HG02981 (cell line): ENCODE data around the gene C1QTNF5.

Source experiments
- ATAC-seq: cut with Tn5 transposase; IDR thresholded peaks from one replicate; pipeline ENCODE4 v1.9.1; 2021; ENCODE audit warnings: mild to moderate bottlenecking, moderate library complexity; ENCODE audit not compliant: unreplicated experiment

C1QTNF5 gene

GRCh38 chr11:119359365-119360214 is 18.9 kb upstream of the C1QTNF5 start:
- no peak for ATAC-seq

DNA sequence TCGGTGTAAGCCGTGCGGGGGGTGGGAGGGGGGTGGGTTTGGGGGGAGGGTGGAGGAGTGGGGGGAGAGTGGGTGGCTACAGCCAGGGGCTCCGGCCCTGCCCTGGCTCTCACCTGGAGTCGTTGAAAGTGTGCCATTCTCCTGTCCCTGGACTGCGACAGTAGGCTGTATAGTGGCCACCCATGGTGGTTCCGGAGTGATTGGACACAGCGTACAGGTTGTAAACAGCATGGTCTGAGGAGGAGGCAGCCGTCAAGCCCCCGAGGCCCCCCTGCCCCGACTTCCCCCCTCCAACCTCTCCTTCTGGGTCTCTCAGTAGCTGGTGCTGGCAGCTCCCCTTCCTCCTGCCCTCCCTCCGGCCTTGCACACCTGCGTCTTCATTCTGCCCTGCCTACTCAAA is 16.4 kb upstream of the C1QTNF5 start:
- no peak for ATAC-seq

DNA sequence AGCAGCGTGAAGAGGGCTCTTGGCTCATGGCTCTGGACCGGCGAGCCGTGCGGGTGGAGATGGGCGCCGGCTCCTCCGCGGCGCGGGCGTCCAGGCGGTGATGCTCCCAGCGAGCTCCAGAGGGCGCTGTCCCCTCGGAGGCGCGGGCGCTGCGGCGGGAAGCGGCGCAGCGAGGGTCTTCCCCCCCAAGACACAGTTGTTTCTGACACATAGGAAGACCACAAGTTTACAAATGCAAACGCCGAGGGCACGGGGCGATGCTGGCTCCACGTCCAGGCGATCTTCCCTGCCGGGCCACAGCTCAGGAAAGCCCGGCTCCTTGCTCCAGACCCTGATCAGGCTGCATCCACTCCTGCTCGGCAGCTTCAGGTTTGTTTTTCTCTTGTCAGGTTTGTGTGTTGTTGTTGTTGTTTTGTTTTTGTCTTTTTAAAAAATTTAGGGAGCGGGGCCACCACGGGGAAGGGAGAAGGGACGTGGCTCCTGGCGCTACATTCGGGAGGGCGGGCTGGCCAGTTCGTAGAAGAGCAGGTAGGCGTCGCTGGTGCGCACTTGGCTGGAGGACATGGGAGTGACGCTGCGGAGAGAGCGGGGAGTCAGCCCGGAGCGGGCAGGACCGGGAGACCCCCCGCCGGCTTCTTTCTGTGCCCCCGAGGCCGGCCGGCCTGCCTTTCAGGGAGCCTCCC is 15.8 kb upstream of the C1QTNF5 start:
- peak; percentile 68 for ATAC-seq

DNA sequence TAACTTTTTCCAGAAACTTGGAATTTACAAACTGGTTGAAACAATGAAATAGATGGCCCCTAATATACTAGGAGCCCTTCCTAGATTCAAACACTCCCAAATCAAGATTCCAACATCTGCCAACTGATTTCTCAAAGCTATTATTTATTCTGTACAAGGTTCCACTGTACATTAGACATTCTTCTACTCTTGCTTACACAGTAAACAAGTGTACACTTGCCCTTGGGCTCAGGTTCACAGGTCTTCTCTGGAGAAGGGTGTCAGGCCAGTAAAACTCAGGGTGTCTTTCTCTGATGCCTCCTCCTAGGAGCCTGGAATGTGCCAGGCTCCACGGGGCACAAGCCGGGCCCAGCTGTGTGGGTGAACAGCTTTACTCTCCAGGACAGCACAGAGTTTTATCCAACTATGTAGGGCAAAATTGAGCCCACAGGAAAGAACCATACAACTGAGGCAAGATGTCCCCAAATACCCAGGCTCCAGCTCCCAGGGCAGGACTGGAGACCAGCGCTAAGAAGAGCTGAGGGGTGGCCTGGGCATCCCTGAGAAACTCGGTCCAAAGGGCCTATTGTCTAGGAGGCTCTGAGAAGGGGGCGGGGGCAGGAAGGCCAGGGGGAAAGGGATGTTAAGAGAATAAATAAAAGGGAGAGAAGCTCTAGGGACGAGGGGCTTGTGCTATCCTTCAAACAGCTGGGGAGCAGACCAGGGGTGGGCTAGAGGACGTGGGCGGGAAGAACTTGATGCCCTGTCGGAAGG is 14.6 kb upstream of the C1QTNF5 start:
- no peak for ATAC-seq

DNA sequence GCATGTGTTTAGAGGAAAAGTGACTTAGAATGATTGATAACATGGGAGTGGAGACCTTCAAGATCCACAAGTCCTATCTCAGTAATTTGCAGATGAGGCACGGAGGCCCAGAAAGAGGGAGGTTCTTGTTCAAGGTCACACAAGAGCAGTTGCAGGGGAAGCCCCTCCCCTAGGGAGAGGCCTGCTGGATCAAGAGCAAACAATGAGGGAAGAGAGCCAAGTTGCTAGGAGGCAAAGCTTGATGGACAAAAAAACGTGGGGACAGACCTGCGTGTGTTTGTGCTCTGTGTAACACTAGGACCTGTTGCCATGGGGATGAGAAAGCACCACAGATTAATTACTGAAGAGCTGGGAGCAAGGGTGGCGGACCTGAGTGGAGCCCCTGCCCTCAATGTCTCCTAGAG is 12.2 kb upstream of the C1QTNF5 start:
- ATAC-seq = no peak

DNA sequence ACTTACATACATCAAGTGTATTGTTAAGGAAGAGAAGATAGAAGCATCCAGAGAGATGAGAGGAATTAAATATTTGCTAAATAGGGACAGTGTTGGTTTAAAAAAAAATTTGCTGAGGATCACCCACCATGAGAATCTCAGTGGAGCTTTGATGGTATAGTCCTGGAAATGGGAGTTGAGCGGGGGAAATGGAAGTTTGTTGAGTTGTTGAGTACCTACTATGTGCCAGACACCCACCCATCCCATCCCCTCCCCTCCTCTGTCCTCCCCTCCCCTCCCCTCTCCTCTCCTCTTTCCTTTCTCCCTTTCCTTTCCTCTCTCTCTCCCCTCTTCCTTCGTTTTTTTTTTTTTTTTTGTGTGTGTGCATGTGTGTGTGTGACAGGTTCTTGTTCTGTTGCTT is 10.5 kb upstream of the C1QTNF5 start:
- ATAC-seq = no peak

GRCh38 chr11:119350302-119350701 is 9.6 kb upstream of the C1QTNF5 start:
- ATAC-seq = no peak

DNA sequence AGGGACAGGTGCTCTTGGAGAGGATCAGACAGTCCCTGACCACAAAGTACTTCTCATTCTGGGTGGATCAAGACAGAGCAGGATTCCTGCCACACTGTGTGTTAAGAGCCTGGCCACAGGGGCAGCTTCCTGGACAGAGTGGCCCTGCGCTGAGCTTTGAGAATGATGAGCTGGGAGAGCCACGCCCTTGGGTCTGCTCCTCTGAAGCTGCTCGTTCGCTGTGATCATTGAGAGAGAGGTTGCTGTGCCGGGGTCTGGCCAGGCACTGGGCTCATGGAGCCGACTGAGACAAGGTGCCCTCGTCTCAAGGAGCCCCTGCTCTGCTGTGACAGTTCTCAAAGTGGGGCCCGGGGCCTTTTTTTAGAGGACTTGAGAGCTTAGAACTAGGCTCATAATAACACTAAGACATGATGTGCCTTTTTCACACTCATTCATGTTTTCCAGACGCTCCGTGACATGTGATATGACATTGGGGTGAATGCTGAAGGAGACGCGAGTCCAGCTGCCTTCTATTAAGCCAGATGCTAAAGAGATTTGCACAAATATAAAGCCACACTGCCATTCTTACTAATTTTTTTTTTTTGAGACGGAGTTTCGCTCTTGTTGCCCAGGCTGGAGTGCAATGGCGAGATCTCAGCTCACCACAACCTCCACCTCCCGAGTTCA is 7.4 kb upstream of the C1QTNF5 start:
- ATAC-seq = no peak

DNA sequence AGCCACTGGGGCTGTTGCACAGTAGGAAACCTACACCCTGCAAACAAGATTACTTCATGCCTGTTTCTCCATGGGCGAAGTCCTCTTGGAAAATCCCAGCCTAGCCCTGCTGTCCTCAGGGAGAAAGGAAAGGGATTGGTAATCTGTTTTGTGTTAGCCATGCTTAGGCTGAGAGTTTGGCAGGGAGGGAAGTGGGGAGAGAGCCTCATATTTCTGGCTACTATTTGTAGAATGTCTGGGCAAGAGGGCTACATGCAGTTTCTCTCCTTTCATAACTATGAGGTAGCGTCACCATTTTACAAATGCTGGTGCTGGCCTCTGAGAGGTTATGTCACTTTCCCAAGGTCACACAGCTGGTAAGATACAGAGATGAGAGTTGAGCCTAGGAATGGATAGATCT is 6.6 kb upstream of the C1QTNF5 start:
- ATAC-seq = no peak

DNA sequence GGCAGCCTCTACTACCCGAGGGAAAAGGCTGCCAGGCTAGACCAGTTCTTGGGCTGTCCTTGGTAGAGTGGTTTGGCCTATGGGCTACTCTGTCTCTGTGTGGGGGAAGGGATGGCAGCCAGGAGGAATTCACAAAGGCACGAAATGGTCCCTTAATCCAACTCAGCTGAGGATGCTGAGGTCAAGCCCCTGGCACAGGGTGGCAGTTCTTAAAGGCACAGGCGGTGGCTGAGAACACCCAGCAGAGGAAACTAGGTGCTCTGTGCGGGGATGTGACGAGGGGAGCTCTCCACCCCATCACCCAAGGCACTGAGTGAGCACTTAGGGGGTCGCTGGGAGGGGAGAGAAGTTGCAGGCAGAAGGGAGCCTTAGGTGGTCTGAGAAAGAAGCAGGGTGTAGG is 5.9 kb upstream of the C1QTNF5 start, which contains the start of gene MFRP:
Gene MFRP, minus strand, starts transcription at position 101 of the 400 bp plus-strand sequence. CDS start 192 bp downstream, outside the sequence.
- no peak for ATAC-seq

DNA sequence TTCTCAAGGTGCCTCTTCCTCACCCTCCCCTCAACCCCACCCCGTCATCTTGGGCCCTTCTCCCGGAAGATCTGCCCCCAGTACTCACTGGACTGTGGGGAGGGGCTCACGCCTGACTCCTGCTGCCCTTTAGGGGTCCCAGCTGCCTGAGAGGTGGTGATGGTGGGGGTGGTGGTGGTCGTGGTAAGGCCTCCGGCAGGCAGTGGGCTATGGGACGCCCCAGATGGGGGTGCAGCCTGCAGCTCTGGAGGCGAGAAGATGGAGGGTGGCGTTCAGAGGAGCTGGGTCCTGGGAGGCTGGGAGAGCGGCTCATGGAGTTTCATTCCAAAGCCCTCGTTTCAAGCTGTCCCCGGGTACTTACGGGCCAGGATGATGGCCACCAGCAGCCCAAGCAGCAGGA is 5.0 kb upstream of the C1QTNF5 start:
- ATAC-seq = no peak

DNA sequence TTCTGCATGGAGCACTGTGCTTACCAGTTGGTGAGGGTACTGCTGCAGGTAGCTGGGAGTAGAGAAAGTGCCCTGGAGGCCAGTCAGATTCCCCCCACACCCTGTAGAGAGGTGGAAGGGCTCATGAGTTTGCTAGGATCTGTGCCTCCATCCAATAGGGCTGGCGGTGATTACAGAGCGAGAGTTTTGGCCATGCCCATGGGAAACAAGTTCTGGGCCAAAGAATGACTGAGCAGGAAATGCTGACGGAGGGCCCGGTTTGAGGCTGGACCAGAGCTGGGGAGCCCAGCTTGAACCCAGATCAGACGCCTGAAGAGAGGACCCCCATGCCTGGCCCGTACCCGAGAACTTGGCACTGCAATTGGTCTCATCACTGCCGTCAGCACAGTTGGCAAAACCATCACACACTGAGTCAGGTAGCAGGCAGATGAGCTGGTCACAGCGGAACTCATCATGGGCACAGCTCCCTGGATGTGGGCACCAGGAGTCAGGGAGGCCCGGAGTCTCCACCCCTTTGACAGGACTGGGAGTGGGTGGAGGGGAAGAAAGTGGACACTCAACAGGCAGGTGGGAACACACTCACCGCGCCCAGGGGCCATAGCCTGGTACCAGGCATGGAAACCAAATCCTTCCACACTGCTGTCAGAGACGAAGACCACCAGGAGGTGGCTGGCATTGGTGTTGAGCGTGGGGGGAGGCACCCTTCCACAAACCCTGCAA is 3.8 kb upstream of the C1QTNF5 start:
- ATAC-seq = no peak

GRCh38 chr11:119343726-119344125 is 3.0 kb upstream of the C1QTNF5 start:
- no peak for ATAC-seq

DNA sequence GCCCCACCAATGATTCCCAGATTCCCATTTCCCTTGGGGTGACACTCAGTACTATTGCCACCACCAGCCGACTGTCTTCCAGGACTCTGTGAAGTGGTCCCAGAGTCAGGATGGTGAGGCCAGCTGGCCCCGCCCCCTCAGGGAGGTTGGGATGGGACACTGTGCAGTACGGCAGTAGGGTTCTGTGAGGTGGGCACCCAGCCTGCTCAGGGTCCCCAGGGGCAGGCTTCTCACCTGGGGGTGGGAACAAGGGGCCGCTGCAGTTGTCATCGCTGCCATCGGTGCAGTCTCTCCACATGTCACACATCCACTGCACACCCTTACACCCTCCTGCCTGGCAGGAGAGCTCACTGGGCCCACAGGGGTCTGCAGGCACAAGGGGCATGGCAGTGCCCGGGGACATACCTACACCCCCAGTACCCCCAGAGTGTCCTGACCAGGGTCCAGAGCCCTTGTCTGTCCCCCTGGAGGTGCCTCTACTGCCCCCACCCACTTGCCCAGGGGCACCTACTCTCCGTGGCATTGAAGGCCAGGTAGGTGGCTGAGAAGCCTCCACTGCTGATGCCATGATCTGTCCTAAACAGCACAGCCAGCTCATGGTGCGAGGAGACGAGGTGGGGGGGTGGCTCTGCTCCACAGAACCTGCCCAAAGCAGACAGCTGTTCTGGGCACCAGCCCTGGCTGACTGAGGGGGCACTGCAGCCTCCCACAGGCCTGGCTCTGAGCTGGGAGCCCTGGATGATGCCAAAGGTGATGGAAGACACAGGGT is 1.9 kb upstream of the C1QTNF5 start:
- ATAC-seq = no peak

DNA sequence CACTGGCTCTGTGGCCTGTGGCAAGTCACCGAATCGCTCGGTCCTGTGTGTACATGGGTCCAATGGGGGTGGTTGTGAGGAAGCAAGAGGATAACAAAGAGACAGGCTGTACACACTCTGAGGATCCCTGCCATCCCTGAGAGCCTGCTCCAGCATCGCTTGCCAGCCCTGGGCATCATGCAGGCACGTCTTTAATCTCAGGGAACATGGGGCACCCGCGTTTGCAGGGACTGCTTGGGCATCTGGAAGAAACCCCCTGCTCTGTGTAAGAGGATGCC is 1.3 kb upstream of the C1QTNF5 start:
- ATAC-seq = no peak

DNA sequence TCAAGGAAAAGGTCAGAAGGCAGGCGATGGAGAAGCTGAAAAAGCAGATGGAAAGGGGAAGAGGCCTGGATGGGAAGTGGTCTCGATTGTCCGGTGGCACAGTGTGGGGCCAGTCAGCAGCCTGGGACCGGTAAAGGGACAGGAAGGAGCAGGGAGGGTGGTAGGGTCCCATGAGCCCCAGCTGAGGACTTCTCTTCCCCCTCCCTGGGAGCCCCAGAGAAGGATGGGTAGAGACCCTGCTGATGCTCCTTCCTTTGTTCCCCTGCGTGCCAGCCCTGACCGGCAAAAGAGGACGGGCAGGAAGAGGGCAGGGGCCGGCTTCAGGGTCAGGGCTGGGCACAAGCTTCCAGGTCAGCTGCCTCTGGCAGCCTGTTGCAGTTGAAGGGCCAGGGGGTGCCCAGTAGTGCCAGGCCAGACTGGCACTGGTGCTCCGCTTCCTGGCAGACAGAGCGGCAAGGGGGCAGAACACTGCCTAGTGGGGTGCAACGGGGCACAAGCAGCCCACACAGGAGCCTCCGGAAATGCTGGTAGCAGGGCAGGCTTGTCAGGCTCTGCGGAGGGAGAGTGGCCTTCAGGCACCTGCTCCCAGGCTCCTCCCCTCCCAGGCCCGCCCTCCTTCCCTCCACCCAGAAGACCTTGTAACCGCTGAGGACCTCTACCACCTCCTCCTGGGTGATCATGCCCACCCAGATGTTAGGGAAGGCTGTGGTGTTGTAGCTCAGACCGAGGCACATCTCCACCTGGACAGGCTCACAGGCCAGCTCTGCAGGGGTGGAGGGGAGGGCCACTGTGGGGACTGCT is 739 bp upstream of the C1QTNF5 start:
- ATAC-seq = no peak

DNA sequence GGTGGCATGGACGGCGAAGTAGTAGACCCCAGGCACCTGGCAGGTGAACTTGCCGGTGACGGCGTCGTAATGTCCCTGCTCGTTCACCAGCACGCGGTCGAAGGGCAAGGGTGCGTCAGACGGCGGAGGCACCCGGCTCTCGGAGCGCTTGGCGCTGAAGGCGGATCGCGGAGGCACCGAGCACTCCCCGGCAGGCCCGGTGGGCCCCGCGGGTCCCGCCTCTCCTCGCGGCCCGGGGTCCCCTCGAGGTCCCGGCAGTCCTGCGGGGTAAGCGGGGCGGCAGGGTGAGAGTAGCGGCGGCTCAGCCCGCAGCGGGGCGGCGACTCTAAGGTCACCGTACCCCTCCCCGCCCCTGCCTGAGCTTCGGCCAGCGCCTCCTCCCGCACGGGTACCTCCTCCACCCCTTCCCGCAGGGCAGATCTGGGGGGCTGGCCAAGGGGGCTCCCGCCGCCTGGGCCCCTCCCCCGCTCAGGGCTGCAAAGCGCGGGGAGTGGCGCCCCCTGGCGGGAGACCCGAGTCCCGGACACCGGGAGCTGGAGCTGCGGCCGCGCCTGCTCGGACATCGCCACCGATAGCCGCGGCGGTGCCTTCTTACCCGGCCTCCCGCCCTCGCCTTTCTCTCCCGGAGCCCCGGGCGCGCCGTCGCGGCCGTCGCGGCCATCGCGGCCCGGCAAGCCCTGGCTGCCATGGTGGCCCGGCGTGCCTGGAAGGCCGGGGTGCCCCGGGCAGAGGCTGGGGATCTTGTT is 921 bp downstream of the C1QTNF5 start:
- ATAC-seq = no peak

DNA sequence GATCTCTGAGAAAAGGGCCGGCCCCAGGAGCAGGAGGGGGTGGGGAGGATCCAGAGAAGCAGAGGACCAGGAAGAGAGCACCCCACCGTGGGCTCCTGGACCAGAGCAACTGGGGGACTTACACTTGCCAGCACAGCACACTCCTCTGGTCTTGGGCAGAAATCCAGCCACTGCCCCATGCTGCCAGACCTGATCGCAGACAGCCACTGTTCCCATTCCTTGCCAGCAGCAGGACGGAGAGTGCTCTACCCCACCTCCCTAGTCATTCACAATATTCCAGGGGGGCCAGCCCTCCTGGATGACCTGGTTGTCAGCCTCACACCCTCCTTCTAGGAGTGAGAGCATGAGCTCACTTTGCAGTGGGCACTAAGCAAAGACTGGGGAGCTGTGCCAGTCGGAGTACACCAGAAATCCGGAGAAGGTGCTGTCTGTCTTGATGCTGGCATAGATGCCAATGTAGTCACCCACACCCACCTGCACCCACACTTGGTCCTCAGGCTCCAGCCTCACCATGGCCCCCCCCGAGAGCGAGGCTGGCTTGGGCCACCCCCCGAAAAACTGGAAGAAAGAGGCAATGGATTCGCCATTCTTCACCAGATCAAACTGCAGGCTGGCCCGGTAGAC is 1.6 kb downstream of the C1QTNF5 start:
- ATAC-seq = no peak
